Stomach (tissue), 4 donors: ENCODE measurements around the gene SSRP1.

Experiments
- CTCF ChIP-seq, 7 experiments: fragments of 450-650 bp in 4 of 7; fragments of 200-600 bp in 3 of 7; sonication (generic) in 3 of 7; IDR thresholded peaks; one replicate each; pipeline ENCODE4 v1.5.1; 2016 to 2019; ENCODE audit warnings: antibody characterized with exemption in 7 of 7, control low read depth in 2 of 7, mild to moderate bottlenecking in 1 of 7
- POLR2A ChIP-seq, 4 donors: fragments of 450-650 bp; IDR thresholded peaks; one replicate each; pipeline ENCODE4 v1.6.1; 2016; ENCODE audit warnings: antibody characterized with exemption in 4 of 4, control low read depth in 2 of 4, mild to moderate bottlenecking in 1 of 4, moderate library complexity in 1 of 4

GRCh38 chr11:57320067-57320718, 15.5 kb downstream of the SSRP1 start:
- TF ChIP-seq POLR2A (IDR thresholded peaks at IDR 0.05) (no peak), CTCF (IDR thresholded peaks at IDR 0.05) (no peak)
